T-helper 17 cell (primary cell): ENCODE measurements around the gene MAGI1. TPM values are rescaled to one million over a fixed set of nuclear protein-coding genes. Genes with fewer than 3 reads are reported as not detected.
"Not testable (repeated sequence)": the region's sequence is repeated elsewhere in the genome, so short reads cannot be mapped to it uniquely, and the experiment has no call there.

Experiments used
- ATAC-seq: fragments of 150-1000 bp; cut with Tn5 transposase; 2 replicates; pipeline ENCODE4 v1.10.0; 2021; ENCODE audit warnings: mild to moderate bottlenecking, moderate library complexity
- DNase-seq, 3 donors: peaks; one replicate each; pipeline versions ENCODE4 v3.0.0 to v3.0.0-alpha.2; 2020 to 2021
- H3K9me3 ChIP-seq: one replicate; pipeline ENCODE4 v1.7.0; 2013; ENCODE audit warnings: low read length, mild to moderate bottlenecking; ENCODE audit not compliant: control insufficient read depth, poor library complexity, severe bottlenecking
- H3K27ac Mint-ChIP-seq: one replicate; pipeline ENCODE4 v1.8.0; 2022; ENCODE audit warnings: mild to moderate bottlenecking, moderate library complexity, mixed read lengths
- H3K27me3 Mint-ChIP-seq: one replicate; pipeline ENCODE4 v1.8.0; 2022; ENCODE audit warnings: mixed read lengths
- H3K36me3 Mint-ChIP-seq: one replicate; pipeline ENCODE4 v1.8.0; 2022; ENCODE audit warnings: low read depth, mixed read lengths
- H3K4me1 Mint-ChIP-seq: one replicate; pipeline ENCODE4 v1.8.0; 2022; ENCODE audit warnings: mild to moderate bottlenecking, mixed read lengths
- H3K4me3 Mint-ChIP-seq: one replicate; pipeline ENCODE4 v1.8.0; 2022; ENCODE audit warnings: mild to moderate bottlenecking, moderate library complexity, mixed read lengths
- total RNA-seq, 4 donors: library from RNA in 2 of 4; stranded (reverse) in 2 of 4; gene quantifications; one replicate each; pipeline ENCODE4 v1.2.3 and lab custom pipeline; 2022 to 2026

The MAGI1 gene
- total RNA-seq, 2 donors from 2014 or later: not detected

GRCh38 chr3:65617787-65618186, 420.9 kb downstream of the MAGI1 start:
- no peak overlapping the region for H3K4me3 Mint-ChIP-seq
- H3K4me1 Mint-ChIP-seq: no peaks in the 10 kb centered on the region
- no peaks in the 10 kb centered on the region for H3K9me3 ChIP-seq
- DNase-seq (no peak), ATAC-seq (no peak)
- no peaks in the 10 kb centered on the region for H3K36me3 Mint-ChIP-seq
- H3K27me3 Mint-ChIP-seq: no peaks in the 10 kb centered on the region
- H3K27ac Mint-ChIP-seq: no peak overlapping the region

- Mint-ChIP-seq H3K4me1 (no peaks in the 10 kb centered on the region), H3K36me3 (no peaks in the 10 kb centered on the region), H3K27me3 (no peaks in the 10 kb centered on the region), H3K4me3 (no peak overlapping the region), H3K27ac (no peak overlapping the region)
- ATAC-seq (no peak), DNase-seq (no peak)
- no peaks in the 10 kb centered on the region for H3K9me3 ChIP-seq
Measured at GRCh38 chr3:65617209-65617608, 421.5 kb downstream of the MAGI1 start.

GRCh38 chr3:65616563-65616962, 422.2 kb downstream of the MAGI1 start:
- Mint-ChIP-seq H3K4me3 (no peak overlapping the region), H3K27me3 (no peaks in the 10 kb centered on the region), H3K4me1 (no peaks in the 10 kb centered on the region), H3K36me3 (no peaks in the 10 kb centered on the region), H3K27ac (no peak overlapping the region)
- H3K9me3 ChIP-seq: no peaks in the 10 kb centered on the region
- no peak for DNase-seq
- ATAC-seq: no peak

GRCh38 chr3:65615329-65615728, 423.4 kb downstream of the MAGI1 start:
- no peak overlapping the region for H3K27ac Mint-ChIP-seq
- H3K36me3 Mint-ChIP-seq: no peaks in the 10 kb centered on the region
- H3K4me1 Mint-ChIP-seq: no peaks in the 10 kb centered on the region
- ATAC-seq: no peak
- H3K9me3 ChIP-seq: no peaks in the 10 kb centered on the region
- no peak for DNase-seq
- H3K27me3 Mint-ChIP-seq: no peaks in the 10 kb centered on the region
- no peak overlapping the region for H3K4me3 Mint-ChIP-seq

DNA sequence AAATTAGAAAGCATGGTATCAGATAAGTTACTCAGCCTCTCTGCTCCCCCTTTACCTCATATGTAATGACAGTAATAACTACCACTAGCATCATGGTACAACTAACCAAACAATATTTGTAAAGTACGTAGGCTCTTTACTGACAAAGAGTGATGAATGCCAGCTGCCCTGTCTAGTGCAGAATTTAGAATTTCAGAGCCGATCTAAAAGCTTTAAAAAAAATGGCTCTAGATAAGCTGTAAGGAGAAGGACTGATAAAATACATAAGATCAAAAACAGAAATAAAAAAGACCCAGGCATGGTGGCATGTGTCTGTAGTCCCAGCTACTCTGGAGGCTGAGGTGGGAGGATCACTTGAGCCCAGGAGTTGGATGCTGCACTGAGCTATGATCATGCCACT, 424.1 kb downstream of the MAGI1 start:
- H3K9me3 ChIP-seq: no peaks in the 10 kb centered on the region
- no peaks in the 10 kb centered on the region for H3K27me3 Mint-ChIP-seq
- no peak overlapping the region for H3K4me3 Mint-ChIP-seq
- H3K36me3 Mint-ChIP-seq: no peaks in the 10 kb centered on the region
- no peak overlapping the region for H3K27ac Mint-ChIP-seq
- no peak for DNase-seq
- no peak for ATAC-seq
- no peaks in the 10 kb centered on the region for H3K4me1 Mint-ChIP-seq

GRCh38 chr3:65607965-65608460, 430.7 kb downstream of the MAGI1 start:
- not testable (repeated sequence) for H3K4me3 Mint-ChIP-seq, H3K36me3 Mint-ChIP-seq, DNase-seq, H3K27ac Mint-ChIP-seq, H3K27me3 Mint-ChIP-seq, ATAC-seq, H3K9me3 ChIP-seq, H3K4me1 Mint-ChIP-seq

DNA sequence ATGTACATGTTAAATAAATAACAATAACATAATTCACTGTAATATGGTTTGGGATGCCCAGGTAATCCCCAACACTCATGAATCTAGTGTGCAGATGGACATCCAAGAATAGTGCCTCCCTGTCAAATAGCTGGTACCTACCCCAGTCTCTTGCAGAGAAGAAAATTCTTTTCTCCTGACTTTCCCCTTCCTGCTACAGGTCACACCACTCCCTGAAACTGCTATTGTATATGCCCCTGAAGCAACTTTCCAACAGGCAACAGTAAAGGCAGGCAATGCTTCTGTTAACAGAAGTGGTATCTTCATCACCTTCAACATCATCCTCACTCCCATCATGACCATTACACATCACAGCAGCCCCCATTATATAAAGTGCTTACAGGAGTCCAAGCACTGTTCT, 431.6 kb downstream of the MAGI1 start:
- H3K27me3 Mint-ChIP-seq: no peaks in the 10 kb centered on the region
- no peak overlapping the region for H3K4me3 Mint-ChIP-seq
- ATAC-seq (no peak), DNase-seq (no peak)
- no peaks in the 10 kb centered on the region for H3K4me1 Mint-ChIP-seq
- no peak overlapping the region for H3K27ac Mint-ChIP-seq
- H3K9me3 ChIP-seq: no peaks in the 10 kb centered on the region
- H3K36me3 Mint-ChIP-seq: no peaks in the 10 kb centered on the region

DNA sequence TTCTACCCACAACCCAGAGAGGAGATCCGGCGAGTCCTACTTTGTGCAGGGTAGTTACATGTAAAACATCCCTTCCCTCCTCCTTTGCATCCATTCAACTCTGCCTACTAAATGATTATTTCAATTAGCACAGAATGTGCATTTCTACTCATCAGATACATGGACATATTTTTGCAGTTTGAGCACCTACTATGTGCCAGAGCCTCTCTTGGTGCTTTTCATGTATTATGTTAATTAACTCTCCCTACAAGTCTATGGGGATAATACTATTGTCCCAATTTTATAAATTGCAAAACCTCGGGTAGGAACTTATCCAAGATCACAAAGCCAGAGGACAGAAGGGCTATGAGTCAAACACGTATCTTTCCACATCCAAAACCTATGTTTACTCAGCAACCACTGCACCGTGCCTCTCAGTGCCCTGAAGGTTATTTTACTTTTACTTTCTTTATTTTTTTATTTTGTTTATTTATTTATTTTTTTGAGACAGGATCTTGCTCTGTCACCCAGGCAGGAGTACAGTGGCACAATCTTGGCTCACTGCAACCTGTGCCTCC, 432.8 kb downstream of the MAGI1 start:
- no peaks in the 10 kb centered on the region for H3K36me3 Mint-ChIP-seq
- H3K4me3 Mint-ChIP-seq: no peak overlapping the region
- H3K27me3 Mint-ChIP-seq: no peaks in the 10 kb centered on the region
- no peaks in the 10 kb centered on the region for H3K4me1 Mint-ChIP-seq
- H3K27ac Mint-ChIP-seq: no peak overlapping the region
- no peak for ATAC-seq
- DNase-seq: no peak
- no peaks in the 10 kb centered on the region for H3K9me3 ChIP-seq

- H3K4me3 Mint-ChIP-seq: no peak overlapping the region
- no peaks in the 10 kb centered on the region for H3K4me1 Mint-ChIP-seq
- no peak overlapping the region for H3K27ac Mint-ChIP-seq
- H3K36me3 Mint-ChIP-seq: no peaks in the 10 kb centered on the region
- no peaks in the 10 kb centered on the region for H3K27me3 Mint-ChIP-seq
- H3K9me3 ChIP-seq: no peaks in the 10 kb centered on the region
- DNase-seq: no peak
- ATAC-seq: no peak
Measured at GRCh38 chr3:65604863-65605526, 433.7 kb downstream of the MAGI1 start.

GRCh38 chr3:65603631-65604030, 435.1 kb downstream of the MAGI1 start:
- Mint-ChIP-seq H3K4me1 (no peaks in the 10 kb centered on the region), H3K27ac (no peak overlapping the region), H3K36me3 (no peaks in the 10 kb centered on the region), H3K27me3 (peaks cover 7% of the 10 kb centered on the region), H3K4me3 (no peak overlapping the region)
- DNase-seq (no peak), ATAC-seq (no peak)
- no peaks in the 10 kb centered on the region for H3K9me3 ChIP-seq

GRCh38 chr3:65600888-65601287, 437.8 kb downstream of the MAGI1 start:
- Mint-ChIP-seq H3K27ac (no peak overlapping the region), H3K36me3 (no peaks in the 10 kb centered on the region), H3K4me3 (no peak overlapping the region), H3K4me1 (no peaks in the 10 kb centered on the region), H3K27me3 (peaks cover 27% of the 10 kb centered on the region)
- no peak for ATAC-seq
- DNase-seq: no peak
- H3K9me3 ChIP-seq: no peaks in the 10 kb centered on the region

DNA sequence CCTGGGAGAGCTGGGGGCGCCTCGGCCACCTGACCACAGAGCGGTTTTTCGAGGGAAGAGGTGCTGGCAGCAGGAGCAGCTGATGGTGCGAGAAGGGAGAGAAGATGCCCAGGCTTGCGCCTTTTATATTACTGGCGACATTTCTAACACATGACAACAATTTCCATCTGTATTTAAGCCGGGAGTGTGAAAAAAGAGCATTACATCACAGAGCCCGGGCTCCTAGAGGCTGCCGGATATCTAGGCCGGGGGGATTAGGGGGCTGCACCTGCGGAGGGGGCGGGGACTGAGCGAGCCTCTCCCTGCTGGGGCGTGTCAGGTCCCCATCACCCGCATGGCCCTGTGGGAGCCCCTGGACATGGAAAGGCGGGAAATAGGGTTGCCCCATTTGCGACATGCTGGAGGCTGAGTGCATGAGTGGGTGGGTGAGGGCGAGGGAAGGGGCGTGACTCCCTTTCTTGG, 440.7 kb downstream of the MAGI1 start:
- H3K9me3 ChIP-seq: no peaks in the 10 kb centered on the region
- H3K27me3 Mint-ChIP-seq: peaks cover 32% of the 10 kb centered on the region
- DNase-seq (no peak), ATAC-seq (no peak)
- no peaks in the 10 kb centered on the region for H3K4me1 Mint-ChIP-seq
- H3K27ac Mint-ChIP-seq: no peak overlapping the region
- no peak overlapping the region for H3K4me3 Mint-ChIP-seq
- H3K36me3 Mint-ChIP-seq: no peaks in the 10 kb centered on the region

- H3K4me3 Mint-ChIP-seq: no peak overlapping the region
- no peaks in the 10 kb centered on the region for H3K9me3 ChIP-seq
- DNase-seq (no peak), ATAC-seq (no peak)
- H3K36me3 Mint-ChIP-seq: no peaks in the 10 kb centered on the region
- H3K27ac Mint-ChIP-seq: no peak overlapping the region
- H3K4me1 Mint-ChIP-seq: no peaks in the 10 kb centered on the region
- peaks cover 32% of the 10 kb centered on the region for H3K27me3 Mint-ChIP-seq
Measured at GRCh38 chr3:65597226-65597951, 441.3 kb downstream of the MAGI1 start.
